SK-N-SH (cell line): ENCODE results near the gene CHRM1.

Experiments used
- EP300 ChIP-seq, 2 experiments: IDR thresholded peaks; 2 replicates each; pipeline versions ENCODE4 v1.4.0 to v1.6.1; 2012; ENCODE audit warnings: borderline replicate concordance in 1 of 2, low read depth in 1 of 2, low read length in 1 of 2
- EZH2phosphoT487 ChIP-seq: fragments of 200-600 bp; sonication (generic); IDR thresholded peaks from 2 replicates; pipeline ENCODE4 v1.6.1; 2017; ENCODE audit warnings: low read depth, mixed run types, mild to moderate bottlenecking, antibody characterized with exemption, moderate library complexity, borderline replicate concordance
- FOXM1 ChIP-seq: IDR thresholded peaks from 2 replicates; pipeline ENCODE4 v1.4.0; 2012; ENCODE audit warnings: low read depth, mild to moderate bottlenecking
- GABPA ChIP-seq: IDR thresholded peaks from 2 replicates; pipeline ENCODE4 v1.4.0; 2012; ENCODE audit warnings: low read depth, mild to moderate bottlenecking
- JUND ChIP-seq: IDR thresholded peaks from 2 replicates; pipeline ENCODE4 v1.4.0; 2012
- SMC3 ChIP-seq: IDR thresholded peaks from 2 replicates; pipeline ENCODE4 v1.6.1; 2012; ENCODE audit warnings: low read depth, low read length, improper control_type of control experiment
- YY1 ChIP-seq: IDR thresholded peaks from 2 replicates; pipeline ENCODE4 v1.4.0; 2012; ENCODE audit warnings: low read depth, mild to moderate bottlenecking
- TF ChIP-seq, protein P1 (sequence below): fragments of 200-600 bp; sonication (generic); IDR thresholded peaks from 2 replicates; pipeline ENCODE4 v1.6.1; 2017; ENCODE audit warnings: antibody characterized with exemption, mild to moderate bottlenecking, moderate library complexity
- TF ChIP-seq, protein P2 (sequence below): IDR thresholded peaks from 2 replicates; pipeline ENCODE4; 2012
- TF ChIP-seq, protein P3 (sequence below): IDR thresholded peaks from 2 replicates; pipeline ENCODE4 v1.6.1; 2012; ENCODE audit warnings: mild to moderate bottlenecking, low read depth, low read length, moderate library complexity

DNA sequence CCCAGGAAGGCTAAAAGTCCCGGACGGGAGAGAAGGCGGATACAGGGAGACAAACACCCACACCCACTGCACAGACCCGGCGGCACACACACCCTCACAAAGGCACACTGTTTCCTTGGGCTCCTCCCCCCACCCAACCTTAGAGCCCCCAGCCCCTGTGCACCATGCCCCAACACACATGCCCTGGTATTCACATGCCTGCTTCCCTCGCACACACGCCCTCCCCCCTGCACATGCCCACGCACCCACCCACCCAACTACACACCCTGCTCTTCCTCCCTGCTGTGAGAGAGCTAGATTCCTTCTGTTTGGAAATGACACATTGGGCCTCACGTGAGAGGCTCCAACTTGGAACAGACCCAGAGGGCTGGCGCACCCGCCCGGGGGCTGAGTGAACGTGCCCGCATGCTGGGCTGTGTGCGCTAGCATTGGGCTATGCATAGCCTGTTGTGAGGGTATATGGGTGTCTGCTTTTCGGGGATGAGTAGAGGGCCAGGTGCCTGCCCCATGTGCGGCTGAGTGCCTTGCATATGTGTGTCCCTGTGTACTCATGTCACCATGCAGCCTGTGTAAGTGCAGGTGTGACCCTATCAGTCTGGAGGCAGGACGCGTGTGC, 518 bp upstream of the CHRM1 start:
- TF ChIP-seq FOXM1 (no peak), SMC3 (no peak), EP300 (IDR thresholded peaks at IDR 0.05; ENCODE audit: borderline replicate concordance in 1 of 2, low read depth in 1 of 2, low read length in 1 of 2) (no peak), GABPA (no peak), EZH2phosphoT487 (no peak), JUND (no peak), YY1 (no peak)
- TF ChIP-seq, protein P1, sequence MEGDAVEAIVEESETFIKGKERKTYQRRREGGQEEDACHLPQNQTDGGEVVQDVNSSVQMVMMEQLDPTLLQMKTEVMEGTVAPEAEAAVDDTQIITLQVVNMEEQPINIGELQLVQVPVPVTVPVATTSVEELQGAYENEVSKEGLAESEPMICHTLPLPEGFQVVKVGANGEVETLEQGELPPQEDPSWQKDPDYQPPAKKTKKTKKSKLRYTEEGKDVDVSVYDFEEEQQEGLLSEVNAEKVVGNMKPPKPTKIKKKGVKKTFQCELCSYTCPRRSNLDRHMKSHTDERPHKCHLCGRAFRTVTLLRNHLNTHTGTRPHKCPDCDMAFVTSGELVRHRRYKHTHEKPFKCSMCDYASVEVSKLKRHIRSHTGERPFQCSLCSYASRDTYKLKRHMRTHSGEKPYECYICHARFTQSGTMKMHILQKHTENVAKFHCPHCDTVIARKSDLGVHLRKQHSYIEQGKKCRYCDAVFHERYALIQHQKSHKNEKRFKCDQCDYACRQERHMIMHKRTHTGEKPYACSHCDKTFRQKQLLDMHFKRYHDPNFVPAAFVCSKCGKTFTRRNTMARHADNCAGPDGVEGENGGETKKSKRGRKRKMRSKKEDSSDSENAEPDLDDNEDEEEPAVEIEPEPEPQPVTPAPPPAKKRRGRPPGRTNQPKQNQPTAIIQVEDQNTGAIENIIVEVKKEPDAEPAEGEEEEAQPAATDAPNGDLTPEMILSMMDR: no peak
- TF ChIP-seq, protein P2, sequence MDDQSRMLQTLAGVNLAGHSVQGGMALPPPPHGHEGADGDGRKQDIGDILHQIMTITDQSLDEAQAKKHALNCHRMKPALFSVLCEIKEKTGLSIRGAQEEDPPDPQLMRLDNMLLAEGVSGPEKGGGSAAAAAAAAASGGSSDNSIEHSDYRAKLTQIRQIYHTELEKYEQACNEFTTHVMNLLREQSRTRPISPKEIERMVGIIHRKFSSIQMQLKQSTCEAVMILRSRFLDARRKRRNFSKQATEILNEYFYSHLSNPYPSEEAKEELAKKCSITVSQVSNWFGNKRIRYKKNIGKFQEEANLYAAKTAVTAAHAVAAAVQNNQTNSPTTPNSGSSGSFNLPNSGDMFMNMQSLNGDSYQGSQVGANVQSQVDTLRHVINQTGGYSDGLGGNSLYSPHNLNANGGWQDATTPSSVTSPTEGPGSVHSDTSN: no peak
- TF ChIP-seq, protein P3, sequence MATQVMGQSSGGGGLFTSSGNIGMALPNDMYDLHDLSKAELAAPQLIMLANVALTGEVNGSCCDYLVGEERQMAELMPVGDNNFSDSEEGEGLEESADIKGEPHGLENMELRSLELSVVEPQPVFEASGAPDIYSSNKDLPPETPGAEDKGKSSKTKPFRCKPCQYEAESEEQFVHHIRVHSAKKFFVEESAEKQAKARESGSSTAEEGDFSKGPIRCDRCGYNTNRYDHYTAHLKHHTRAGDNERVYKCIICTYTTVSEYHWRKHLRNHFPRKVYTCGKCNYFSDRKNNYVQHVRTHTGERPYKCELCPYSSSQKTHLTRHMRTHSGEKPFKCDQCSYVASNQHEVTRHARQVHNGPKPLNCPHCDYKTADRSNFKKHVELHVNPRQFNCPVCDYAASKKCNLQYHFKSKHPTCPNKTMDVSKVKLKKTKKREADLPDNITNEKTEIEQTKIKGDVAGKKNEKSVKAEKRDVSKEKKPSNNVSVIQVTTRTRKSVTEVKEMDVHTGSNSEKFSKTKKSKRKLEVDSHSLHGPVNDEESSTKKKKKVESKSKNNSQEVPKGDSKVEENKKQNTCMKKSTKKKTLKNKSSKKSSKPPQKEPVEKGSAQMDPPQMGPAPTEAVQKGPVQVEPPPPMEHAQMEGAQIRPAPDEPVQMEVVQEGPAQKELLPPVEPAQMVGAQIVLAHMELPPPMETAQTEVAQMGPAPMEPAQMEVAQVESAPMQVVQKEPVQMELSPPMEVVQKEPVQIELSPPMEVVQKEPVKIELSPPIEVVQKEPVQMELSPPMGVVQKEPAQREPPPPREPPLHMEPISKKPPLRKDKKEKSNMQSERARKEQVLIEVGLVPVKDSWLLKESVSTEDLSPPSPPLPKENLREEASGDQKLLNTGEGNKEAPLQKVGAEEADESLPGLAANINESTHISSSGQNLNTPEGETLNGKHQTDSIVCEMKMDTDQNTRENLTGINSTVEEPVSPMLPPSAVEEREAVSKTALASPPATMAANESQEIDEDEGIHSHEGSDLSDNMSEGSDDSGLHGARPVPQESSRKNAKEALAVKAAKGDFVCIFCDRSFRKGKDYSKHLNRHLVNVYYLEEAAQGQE: no peak
